Neuronal stem cell (in vitro differentiated cells): ENCODE results near the gene THAP8.

Experiments used
- DNase-seq: peaks from one replicate; pipeline ENCODE4 v3.0.0-alpha.2; 2013; ENCODE audit warnings: low spot score
- H2AFZ ChIP-seq: one replicate; pipeline ENCODE4 v1.6.1; 2013; ENCODE audit warnings: mild to moderate bottlenecking, low read length, inconsistent platforms
- H2AK5ac ChIP-seq: 2 replicates; pipeline ENCODE4 v1.6.1; 2013; ENCODE audit warnings: low read depth, mild to moderate bottlenecking, inconsistent platforms, low read length, moderate library complexity, mixed read lengths
- H2BK120ac ChIP-seq: 2 replicates; pipeline ENCODE4 v1.6.1; 2013; ENCODE audit warnings: low read depth, mild to moderate bottlenecking, inconsistent platforms, low read length, moderate library complexity, mixed read lengths
- H2BK12ac ChIP-seq: one replicate; pipeline ENCODE4 v1.6.1; 2013; ENCODE audit warnings: low read length, inconsistent platforms
- H2BK15ac ChIP-seq: 2 replicates; pipeline ENCODE4 v1.6.1; 2013; ENCODE audit warnings: mild to moderate bottlenecking, low read length, inconsistent platforms, mixed read lengths
- H2BK5ac ChIP-seq: one replicate; pipeline ENCODE4 v1.6.1; 2013; ENCODE audit warnings: inconsistent platforms, mild to moderate bottlenecking, low read length, moderate library complexity
- H3K14ac ChIP-seq: one replicate; pipeline ENCODE4 v1.6.1; 2013; ENCODE audit warnings: low read length, inconsistent platforms
- H3K18ac ChIP-seq: 2 replicates; pipeline ENCODE4 v1.6.1; 2013; ENCODE audit warnings: low read length, inconsistent platforms
- H3K23ac ChIP-seq: 2 replicates; pipeline ENCODE4 v1.6.1; 2013; ENCODE audit warnings: low read depth, mild to moderate bottlenecking, mixed read lengths, low read length, inconsistent platforms; ENCODE audit not compliant: poor library complexity
- H3K27ac ChIP-seq: replicated peaks from 3 replicates; pipeline ENCODE4 v1.5.1; 2013; ENCODE audit warnings: low read length, inconsistent platforms
- H3K27me3 ChIP-seq, 3 experiments: 2 replicates each; pipeline ENCODE4 v1.6.1; 2013; ENCODE audit warnings: low read length in 3 of 3, mild to moderate bottlenecking in 2 of 3, inconsistent platforms in 1 of 3, low read depth in 1 of 3, mixed read lengths in 1 of 3, moderate library complexity in 1 of 3; ENCODE audit not compliant: control insufficient read depth in 3 of 3, insufficient read depth in 3 of 3
- H3K36me3 ChIP-seq, 2 donors: replicated peaks in 1 of 2; 2 replicates each; pipeline ENCODE4 v1.6.1; 2013; ENCODE audit warnings: low read length in 2 of 2; ENCODE audit not compliant: control insufficient read depth in 2 of 2, insufficient read depth in 2 of 2
- H3K4ac ChIP-seq: 2 replicates; pipeline ENCODE4 v1.6.1; 2013; ENCODE audit warnings: inconsistent platforms, mild to moderate bottlenecking, low read length, moderate library complexity
- H3K4me1 ChIP-seq, 2 donors: 1 replicate in 1 of 2; 2 replicates in 1 of 2; pipeline ENCODE4 v1.6.1; 2013; ENCODE audit warnings: low read length in 2 of 2, low read depth in 1 of 2; ENCODE audit not compliant: control insufficient read depth in 2 of 2, insufficient read depth in 1 of 2
- H3K4me2 ChIP-seq: one replicate; pipeline ENCODE4 v1.6.1; 2013; ENCODE audit warnings: mild to moderate bottlenecking, low read length, inconsistent platforms; ENCODE audit not compliant: insufficient read depth, poor library complexity, severe bottlenecking
- H3K4me3 ChIP-seq, 2 donors: 2 replicates each; pipeline ENCODE4 v1.5.1; 2013; ENCODE audit warnings: low read length in 2 of 2, mild to moderate bottlenecking in 2 of 2, inconsistent platforms in 1 of 2, moderate library complexity in 1 of 2
- H3K79me1 ChIP-seq: one replicate; pipeline ENCODE4 v1.6.1; 2013; ENCODE audit warnings: low read depth, mild to moderate bottlenecking, inconsistent platforms, low read length, moderate library complexity
- H3K9ac ChIP-seq: one replicate; pipeline ENCODE4 v1.6.1; 2013; ENCODE audit warnings: mild to moderate bottlenecking, low read depth, low read length, inconsistent platforms; ENCODE audit not compliant: poor library complexity
- H3K9me3 ChIP-seq, 2 donors: replicated peaks in 1 of 2; 2 replicates each; pipeline versions ENCODE3 to v1.6.1; 2013; ENCODE audit warnings: low read length in 2 of 2, mild to moderate bottlenecking in 2 of 2, inconsistent platforms in 1 of 2, low read depth in 1 of 2, mixed read lengths in 1 of 2, moderate library complexity in 1 of 2; ENCODE audit not compliant: control insufficient read depth in 2 of 2, insufficient read depth in 1 of 2
- H4K8ac ChIP-seq: one replicate; pipeline ENCODE4 v1.6.1; 2013; ENCODE audit warnings: low read depth, mild to moderate bottlenecking, inconsistent platforms, low read length, moderate library complexity
- H4K91ac ChIP-seq: one replicate; pipeline ENCODE4 v1.6.1; 2013; ENCODE audit warnings: low read length, low read depth, mild to moderate bottlenecking, inconsistent platforms; ENCODE audit not compliant: poor library complexity
- WGBS, 2 donors: extraction: QIAGEN DNeasy Blood & Tissue Kit; methylation state at CpG; one replicate each; pipeline ENCODE4 v1.1.7; 2013; ENCODE audit warnings: missing lambda C conversion rate in 2 of 2, mixed read lengths in 1 of 2; ENCODE audit not compliant: insufficient read length in 2 of 2, insufficient replicate concordance in 1 of 2; ENCODE audit errors: extremely low coverage in 2 of 2; 5-methylcytosine and 5-hydroxymethylcytosine counted together

The THAP8 gene

GRCh38 chr19:36086326-36086725, 32.2 kb upstream of the THAP8 start:
- Histone ChIP-seq H2BK120ac (peak overlapping the region; percentile 69), H3K4me1 (no peaks in the 10 kb centered on the region), H2AFZ (no peak overlapping the region), H3K14ac (no peak overlapping the region), H3K9ac (no peak overlapping the region), H2BK12ac (no peak overlapping the region), H3K27ac (no peak overlapping the region), H4K8ac (no peak overlapping the region), H2BK15ac (no peak overlapping the region), H2BK5ac (no peak overlapping the region), H3K4me2 (no peak overlapping the region), H3K36me3 (peaks cover 70 to 95% of the 10 kb centered on the region in 2 donors), H3K9me3 (peaks cover 0 to 2% of the 10 kb centered on the region in 2 donors), H3K79me1 (peaks cover 3% of the 10 kb centered on the region), H3K27me3 (no peaks in the 10 kb centered on the region), H2AK5ac (no peak overlapping the region), H3K23ac (no peak overlapping the region), H3K18ac (peak overlapping the region; percentile 16), H4K91ac (no peak overlapping the region), H3K4me3 (no peak overlapping the region), H3K4ac (no peak overlapping the region)
- WGBS, 2 donors = no CpG with 5 or more reads among the region's 9 CpGs
- DNase-seq = no peak

- Histone ChIP-seq H4K91ac (no peak overlapping the region), H3K9me3 (peaks cover 0 to 2% of the 10 kb centered on the region in 2 donors), H2BK5ac (no peak overlapping the region), H3K4me1 (no peaks in the 10 kb centered on the region), H2BK12ac (no peak overlapping the region), H3K9ac (no peak overlapping the region), H3K23ac (no peak overlapping the region), H2BK120ac (no peak overlapping the region), H3K27ac (no peak overlapping the region), H3K4ac (no peak overlapping the region), H3K79me1 (peaks cover 3% of the 10 kb centered on the region), H3K4me2 (no peak overlapping the region), H3K27me3 (no peaks in the 10 kb centered on the region), H3K14ac (no peak overlapping the region), H2AFZ (no peak overlapping the region), H4K8ac (no peak overlapping the region), H3K18ac (no peak overlapping the region), H2AK5ac (no peak overlapping the region), H2BK15ac (no peak overlapping the region), H3K4me3 (no peak overlapping the region), H3K36me3 (peaks cover 57 to 89% of the 10 kb centered on the region in 2 donors)
- no CpG with 5 or more reads among the region's 12 CpGs for WGBS, 2 donors
- DNase-seq = no peak
These were observed 30.3 kb upstream of the THAP8 start for GRCh38 chr19:36084231-36085009.

DNA sequence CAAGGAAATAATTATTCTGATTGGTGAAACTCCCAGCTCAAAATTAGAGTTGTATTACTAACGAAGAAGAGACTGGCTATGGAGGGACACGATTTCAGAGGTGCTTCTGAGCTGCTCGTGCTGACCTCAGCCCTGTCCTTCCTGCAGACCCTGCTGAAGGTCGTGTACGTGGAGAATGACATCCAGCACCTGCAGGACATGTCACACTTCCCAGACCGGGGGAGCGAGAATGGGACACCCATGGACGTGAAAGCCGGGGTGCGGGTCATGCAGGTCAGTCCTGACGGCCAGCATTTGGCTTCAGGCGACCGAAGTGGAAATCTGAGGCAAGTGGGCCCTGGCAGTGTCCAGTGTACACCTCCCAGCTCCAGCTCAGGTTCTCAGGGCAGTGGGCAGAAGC, 28.8 kb upstream of the THAP8 start:
- H3K4ac ChIP-seq = no peak overlapping the region
- H3K4me2 ChIP-seq = no peak overlapping the region
- no peak overlapping the region for H2AFZ ChIP-seq
- no peak overlapping the region for H4K91ac ChIP-seq
- no peak overlapping the region for H2BK15ac ChIP-seq
- DNase-seq = no peak
- H3K14ac ChIP-seq = no peak overlapping the region
- no peak overlapping the region for H2BK12ac ChIP-seq
- H3K4me1 ChIP-seq = no peaks in the 10 kb centered on the region
- H3K27ac ChIP-seq = no peak overlapping the region
- WGBS, 2 donors = no CpG with 5 or more reads among the region's 13 CpGs
- H2AK5ac ChIP-seq = no peak overlapping the region
- H3K9ac ChIP-seq = no peak overlapping the region
- H3K18ac ChIP-seq = no peak overlapping the region
- H3K36me3 ChIP-seq = peaks cover 46 to 86% of the 10 kb centered on the region in 2 donors
- H3K4me3 ChIP-seq = no peak overlapping the region
- H4K8ac ChIP-seq = no peak overlapping the region
- H3K27me3 ChIP-seq = no peaks in the 10 kb centered on the region
- H2BK120ac ChIP-seq = no peak overlapping the region
- peaks cover 3% of the 10 kb centered on the region for H3K79me1 ChIP-seq
- H2BK5ac ChIP-seq = no peak overlapping the region
- H3K23ac ChIP-seq = no peak overlapping the region
- peaks cover 0 to 2% of the 10 kb centered on the region in 2 donors for H3K9me3 ChIP-seq

DNA sequence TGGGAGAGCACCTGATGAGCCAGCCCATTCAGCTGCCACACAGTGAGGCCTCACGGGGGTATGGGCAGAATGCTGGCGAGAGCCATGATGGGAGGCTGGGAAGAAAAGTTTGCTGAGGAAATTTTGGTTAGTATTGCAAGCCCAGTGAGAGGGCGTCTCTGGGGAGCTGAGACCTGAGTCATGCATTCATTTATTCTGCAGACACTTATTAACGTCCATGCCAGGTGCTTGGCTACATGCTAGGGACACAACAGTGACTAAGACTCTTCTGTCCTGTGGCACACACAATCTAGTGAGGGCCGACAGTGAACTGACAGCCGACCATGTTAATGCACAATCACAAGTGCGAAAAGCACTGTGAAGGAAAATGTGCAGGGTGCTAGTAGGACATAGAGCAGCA, 27.8 kb upstream of the THAP8 start:
- no peak overlapping the region for H3K18ac ChIP-seq
- peaks cover 3% of the 10 kb centered on the region for H3K79me1 ChIP-seq
- H3K4me3 ChIP-seq = no peak overlapping the region
- H4K91ac ChIP-seq = no peak overlapping the region
- H2BK120ac ChIP-seq = no peak overlapping the region
- H2AK5ac ChIP-seq = no peak overlapping the region
- no peaks in the 10 kb centered on the region for H3K4me1 ChIP-seq
- no peaks in the 10 kb centered on the region for H3K27me3 ChIP-seq
- no peak overlapping the region for H3K9ac ChIP-seq
- H4K8ac ChIP-seq = no peak overlapping the region
- H3K14ac ChIP-seq = no peak overlapping the region
- peaks cover 0 to 2% of the 10 kb centered on the region in 2 donors for H3K9me3 ChIP-seq
- H2BK15ac ChIP-seq = no peak overlapping the region
- no peak overlapping the region for H2AFZ ChIP-seq
- no peak overlapping the region for H2BK5ac ChIP-seq
- no peak for DNase-seq
- no CpG with 5 or more reads among the region's 7 CpGs for WGBS, 2 donors
- no peak overlapping the region for H2BK12ac ChIP-seq
- H3K4ac ChIP-seq = no peak overlapping the region
- H3K4me2 ChIP-seq = no peak overlapping the region
- H3K23ac ChIP-seq = no peak overlapping the region
- H3K36me3 ChIP-seq = peaks cover 44 to 87% of the 10 kb centered on the region in 2 donors
- H3K27ac ChIP-seq = no peak overlapping the region
